Measurements from ENCODE around the gene MTX1. TPM values are rescaled to one million over a fixed set of nuclear protein-coding genes. Genes with fewer than 3 reads are reported as not detected.
A peak's percentile ranks its signal among the peaks of the same experiment; 100 is the strongest.
"Not testable (repeated sequence)": the region's sequence is repeated elsewhere in the genome, so short reads cannot be mapped to it uniquely, and the experiment has no call there.

MTX1 gene, protein sequence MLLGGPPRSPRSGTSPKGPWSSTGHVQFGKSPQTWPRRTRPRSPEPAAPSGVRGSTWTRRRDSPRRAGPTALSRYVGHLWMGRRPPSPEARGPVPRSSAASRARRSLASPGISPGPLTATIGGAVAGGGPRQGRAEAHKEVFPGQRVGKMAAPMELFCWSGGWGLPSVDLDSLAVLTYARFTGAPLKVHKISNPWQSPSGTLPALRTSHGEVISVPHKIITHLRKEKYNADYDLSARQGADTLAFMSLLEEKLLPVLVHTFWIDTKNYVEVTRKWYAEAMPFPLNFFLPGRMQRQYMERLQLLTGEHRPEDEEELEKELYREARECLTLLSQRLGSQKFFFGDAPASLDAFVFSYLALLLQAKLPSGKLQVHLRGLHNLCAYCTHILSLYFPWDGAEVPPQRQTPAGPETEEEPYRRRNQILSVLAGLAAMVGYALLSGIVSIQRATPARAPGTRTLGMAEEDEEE
- polyA plus RNA-seq (2012; ENCODE audit: insufficient read depth, insufficient read length) = 75.4 TPM

DNA sequence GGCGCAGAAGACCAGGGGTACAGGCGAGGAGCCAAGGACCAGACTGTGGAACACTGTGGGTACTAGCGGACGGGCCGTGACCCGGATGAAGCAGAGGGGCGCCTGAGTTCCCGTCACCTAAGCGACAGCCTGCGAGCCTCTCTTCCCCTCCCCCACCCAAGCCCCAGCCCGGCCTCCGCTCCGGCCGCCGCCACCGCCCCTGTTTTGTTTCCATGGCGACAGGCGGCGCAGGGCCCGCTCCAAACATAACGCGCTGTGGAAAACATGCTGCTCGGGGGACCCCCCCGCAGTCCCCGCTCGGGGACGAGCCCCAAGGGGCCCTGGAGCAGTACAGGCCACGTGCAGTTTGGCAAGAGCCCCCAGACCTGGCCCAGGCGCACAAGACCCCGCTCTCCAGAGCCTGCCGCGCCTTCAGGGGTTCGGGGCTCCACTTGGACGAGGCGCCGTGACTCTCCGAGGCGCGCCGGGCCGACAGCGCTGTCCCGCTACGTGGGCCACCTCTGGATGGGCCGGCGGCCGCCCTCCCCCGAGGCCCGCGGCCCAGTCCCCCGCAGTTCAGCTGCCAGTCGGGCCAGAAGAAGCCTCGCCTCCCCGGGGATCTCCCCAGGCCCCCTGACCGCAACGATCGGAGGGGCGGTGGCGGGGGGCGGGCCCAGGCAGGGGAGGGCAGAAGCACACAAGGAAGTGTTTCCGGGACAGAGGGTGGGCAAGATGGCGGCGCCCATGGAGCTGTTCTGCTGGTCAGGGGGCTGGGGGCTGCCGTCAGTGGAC lies at the start of gene MTX1:
TSS of gene MTX1 (plus strand) at position 155 of the 771 bp plus-strand sequence. CDS start at position 265, 110 bp downstream.
- peak within 1 kb of the TSS; percentile 97 for H3K4me3 ChIP-seq (ENCODE audit: low read length)
- DNase-seq (ENCODE audit: low read depth, low spot score) = peak; percentile 54

DNA sequence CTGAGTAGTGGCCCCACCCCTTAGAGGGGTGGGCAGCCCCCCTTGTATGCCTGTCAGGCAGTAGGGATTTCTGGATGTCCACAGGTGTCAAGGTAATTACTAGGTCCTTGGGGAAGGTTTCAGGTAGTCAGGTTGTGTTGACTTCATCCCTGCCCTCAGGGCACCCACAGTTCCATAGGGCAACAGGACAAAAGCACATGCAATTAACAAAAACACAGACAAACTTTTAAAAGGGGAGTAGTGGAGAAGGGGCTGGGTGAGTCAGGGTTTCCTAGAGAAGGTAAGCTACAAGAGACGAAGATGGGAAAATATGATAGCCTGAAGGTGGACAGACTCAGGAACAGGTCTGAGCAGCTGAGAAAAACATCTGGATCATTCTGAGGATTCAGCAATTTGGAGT lies 49.5 kb upstream of the MTX1 start:
- H3K4me3 ChIP-seq (ENCODE audit: low read length) = no peak overlapping the region
- DNase-seq (ENCODE audit: low read depth, low spot score) = no peak

DNA sequence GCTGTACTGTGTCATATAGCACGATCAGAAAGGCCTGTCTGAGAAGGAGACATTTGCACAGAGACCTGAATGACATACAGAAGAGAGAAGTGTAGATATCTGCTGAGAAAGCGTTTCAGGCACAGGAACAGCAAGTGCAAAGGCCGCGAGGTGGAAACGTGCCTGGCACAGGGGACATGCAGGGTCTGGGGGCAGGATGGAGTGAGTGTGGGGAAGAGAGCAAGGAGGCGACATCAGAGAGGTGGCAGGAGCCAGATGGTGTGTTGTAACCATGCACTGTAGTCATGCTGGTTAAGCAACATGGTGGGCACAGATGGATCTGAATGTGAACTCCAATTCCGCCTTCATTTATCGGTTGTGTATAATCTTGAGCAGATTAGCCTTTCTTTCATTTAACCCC lies 48.4 kb upstream of the MTX1 start:
- no peak for DNase-seq (ENCODE audit: low read depth, low spot score)
- no peak overlapping the region for H3K4me3 ChIP-seq (ENCODE audit: low read length)

DNA sequence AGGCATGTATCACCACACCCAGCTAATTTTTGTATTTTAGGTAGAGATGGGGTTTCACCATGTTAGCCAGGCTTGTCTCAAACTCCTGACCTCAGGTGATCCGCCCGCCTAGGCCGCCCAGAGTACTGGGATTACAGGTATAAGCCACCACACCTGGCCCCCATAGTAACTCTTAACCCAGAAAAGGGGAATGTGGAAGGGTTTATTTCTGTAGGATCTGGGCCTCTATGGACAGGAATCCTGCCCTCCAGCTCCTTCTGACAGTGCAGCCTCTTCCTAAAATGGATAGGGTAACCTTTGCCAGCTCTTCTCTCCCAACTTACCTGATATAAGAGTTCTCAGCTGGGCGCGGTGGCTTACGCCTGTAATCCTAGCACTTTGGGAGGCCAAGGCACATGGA lies 45.9 kb upstream of the MTX1 start:
- not testable (repeated sequence) for H3K4me3 ChIP-seq (ENCODE audit: low read length); DNase-seq (ENCODE audit: low read depth, low spot score)

DNA sequence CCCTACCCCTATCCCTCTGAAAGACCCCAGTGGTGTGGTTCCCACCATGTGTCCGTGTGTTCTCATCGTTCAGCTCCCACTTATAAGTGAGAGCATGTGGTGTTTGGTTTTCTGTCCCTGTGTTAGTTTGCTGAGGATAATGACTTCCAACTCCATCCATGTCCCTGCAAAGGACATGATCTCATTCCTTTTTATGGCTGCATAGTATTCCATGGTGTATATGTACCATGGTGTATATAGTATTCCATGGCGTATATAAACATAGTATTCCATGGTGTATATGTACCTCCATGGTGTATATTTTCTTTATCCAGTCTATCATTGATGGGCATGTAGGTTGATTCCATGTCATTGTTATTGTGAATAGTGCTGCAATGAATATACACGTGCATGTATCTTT lies 44.7 kb upstream of the MTX1 start:
- H3K4me3 ChIP-seq (ENCODE audit: low read length); DNase-seq (ENCODE audit: low read depth, low spot score): not testable (repeated sequence)

DNA sequence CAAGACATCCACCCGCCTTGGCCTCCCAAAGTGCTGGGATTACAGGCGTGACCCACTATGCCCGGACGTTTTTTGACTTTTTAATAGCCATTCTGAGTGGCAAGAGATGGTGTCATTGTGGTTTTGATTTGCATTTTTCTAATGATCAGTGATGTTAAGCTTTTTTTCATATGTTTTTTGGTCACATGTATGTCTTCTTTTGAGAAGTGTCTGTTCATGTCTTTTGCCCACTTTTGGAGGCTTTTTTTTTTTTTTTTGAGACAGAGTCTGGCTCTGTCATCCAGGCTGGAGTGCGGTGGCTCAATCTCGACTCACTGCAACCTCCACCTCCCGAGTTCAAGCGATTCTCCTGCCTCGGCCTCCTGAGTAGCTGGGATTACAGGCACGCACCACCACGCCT lies 43.9 kb upstream of the MTX1 start:
- H3K4me3 ChIP-seq (ENCODE audit: low read length); DNase-seq (ENCODE audit: low read depth, low spot score): not testable (repeated sequence)

DNA sequence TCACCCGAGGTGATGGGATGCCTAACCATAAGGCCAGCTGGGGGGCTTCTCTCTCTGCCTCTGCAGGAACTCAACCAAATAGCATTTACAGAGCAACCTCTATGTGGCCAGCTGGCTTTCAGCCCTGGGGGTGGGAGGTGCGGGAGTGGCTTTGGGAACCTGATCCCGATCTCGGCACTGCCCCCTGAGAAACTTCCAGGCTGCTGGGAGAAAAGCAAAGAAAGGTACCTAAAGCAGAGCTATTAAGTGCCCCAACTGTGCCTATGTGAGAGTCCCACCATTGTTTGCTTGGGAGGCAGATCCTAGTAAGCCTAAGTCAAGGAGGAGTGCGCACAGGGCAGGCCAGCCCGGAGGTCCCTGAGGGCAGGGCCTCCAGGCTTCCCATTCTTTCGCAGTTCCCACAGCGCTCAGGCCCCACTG lies 42.4 kb upstream of the MTX1 start:
- no peak for DNase-seq (ENCODE audit: low read depth, low spot score)
- H3K4me3 ChIP-seq (ENCODE audit: low read length) = no peak overlapping the region

DNA sequence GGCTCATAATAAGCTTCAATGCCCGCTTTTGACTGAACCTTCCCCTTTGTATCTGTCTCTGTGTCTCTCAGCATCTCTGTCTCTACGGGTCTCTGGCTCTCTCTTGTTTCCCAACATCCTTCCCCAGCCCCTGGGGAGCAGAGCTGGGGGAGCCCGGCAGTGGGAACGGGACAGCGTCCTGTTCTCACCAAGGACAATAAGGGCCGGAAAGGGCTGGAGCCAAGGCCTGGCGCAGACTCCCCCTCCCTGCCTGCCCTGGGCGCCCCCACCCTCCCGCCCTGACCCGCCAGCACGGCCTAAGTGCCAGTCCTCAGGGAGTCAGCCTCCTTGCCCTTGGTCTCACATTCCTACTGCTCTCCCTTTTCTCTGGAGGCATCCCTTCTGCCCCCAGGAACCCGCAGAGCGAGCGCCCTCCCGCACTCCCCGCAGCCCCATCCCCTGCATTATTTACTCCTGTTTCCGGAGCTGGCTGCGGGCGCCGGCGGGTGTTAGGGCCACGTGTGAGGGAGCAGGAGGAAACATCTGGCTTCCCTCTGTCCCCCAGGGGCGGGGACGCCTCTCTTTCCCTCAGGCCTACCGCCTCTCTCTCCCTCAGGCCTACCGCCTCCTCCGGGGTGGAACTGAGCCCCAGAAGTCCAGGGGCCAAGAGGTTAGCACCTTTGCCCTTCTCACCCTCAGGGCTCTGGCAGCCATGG lies 41.9 kb upstream of the MTX1 start:
- H3K4me3 ChIP-seq (ENCODE audit: low read length) = no peak overlapping the region
- no peak for DNase-seq (ENCODE audit: low read depth, low spot score)

DNA sequence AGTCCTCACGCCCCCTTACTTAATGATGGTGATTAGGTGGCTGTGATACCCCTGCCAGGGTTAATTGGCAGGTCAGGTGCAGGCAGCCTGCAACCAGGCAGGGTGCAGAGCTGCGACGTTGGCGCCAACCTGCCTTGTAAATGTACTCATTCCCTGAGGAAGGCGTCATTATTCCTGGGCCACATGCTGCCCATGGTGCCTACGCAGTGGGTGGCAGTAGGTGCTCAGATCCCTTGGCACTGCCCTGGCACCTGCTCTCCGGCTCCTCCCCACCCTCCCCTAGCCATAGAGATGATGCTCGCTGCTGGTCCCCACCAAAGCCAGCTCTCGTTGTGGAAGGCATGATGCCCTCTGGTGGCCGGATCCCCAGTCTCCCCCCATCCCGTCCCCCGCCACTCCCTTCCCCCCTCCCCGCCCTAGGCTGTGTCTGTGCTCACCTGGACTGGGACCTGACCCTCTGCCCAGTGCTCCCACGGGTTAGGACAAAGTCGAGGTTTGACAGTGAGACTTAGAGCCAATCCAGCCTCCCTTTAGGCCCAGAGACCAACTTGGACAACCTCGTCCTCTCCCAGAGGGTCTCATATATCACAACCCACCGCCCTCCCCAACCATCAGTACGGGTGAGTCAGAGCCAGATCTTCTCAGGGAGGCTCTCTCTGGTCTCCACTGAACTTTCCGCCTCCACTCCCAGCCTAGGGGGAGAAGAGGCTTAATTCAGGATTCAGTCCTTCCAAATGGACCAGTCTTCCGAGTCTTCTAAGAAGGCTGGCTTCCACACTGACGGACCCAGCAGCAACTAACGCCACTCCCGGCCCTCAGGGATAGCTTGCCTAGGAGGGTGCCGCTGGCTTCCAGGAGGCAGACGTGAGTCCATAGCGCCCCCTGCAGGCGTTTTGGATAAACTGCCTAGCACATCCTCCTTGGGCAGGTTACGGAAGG lies 41.1 kb upstream of the MTX1 start:
- no peak overlapping the region for H3K4me3 ChIP-seq (ENCODE audit: low read length)
- peak; percentile 69 for DNase-seq (ENCODE audit: low read depth, low spot score)

DNA sequence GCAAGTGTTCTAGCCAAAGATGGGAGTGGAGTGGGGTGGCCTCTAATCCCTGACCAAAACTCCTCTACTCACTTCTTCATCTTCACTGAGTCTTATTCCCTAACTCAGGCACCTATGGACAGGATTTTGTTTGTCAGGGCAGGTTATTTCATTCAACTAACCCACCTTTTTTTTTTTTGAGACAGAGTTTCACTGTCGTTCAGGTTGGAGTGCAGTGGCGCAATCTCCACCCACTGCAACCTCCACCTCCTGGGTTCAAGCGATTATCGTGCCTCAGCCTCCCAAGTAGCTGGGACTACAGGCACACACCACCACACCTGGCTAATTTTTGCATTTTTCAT lies 40.4 kb upstream of the MTX1 start:
- H3K4me3 ChIP-seq (ENCODE audit: low read length); DNase-seq (ENCODE audit: low read depth, low spot score): not testable (repeated sequence)

DNA sequence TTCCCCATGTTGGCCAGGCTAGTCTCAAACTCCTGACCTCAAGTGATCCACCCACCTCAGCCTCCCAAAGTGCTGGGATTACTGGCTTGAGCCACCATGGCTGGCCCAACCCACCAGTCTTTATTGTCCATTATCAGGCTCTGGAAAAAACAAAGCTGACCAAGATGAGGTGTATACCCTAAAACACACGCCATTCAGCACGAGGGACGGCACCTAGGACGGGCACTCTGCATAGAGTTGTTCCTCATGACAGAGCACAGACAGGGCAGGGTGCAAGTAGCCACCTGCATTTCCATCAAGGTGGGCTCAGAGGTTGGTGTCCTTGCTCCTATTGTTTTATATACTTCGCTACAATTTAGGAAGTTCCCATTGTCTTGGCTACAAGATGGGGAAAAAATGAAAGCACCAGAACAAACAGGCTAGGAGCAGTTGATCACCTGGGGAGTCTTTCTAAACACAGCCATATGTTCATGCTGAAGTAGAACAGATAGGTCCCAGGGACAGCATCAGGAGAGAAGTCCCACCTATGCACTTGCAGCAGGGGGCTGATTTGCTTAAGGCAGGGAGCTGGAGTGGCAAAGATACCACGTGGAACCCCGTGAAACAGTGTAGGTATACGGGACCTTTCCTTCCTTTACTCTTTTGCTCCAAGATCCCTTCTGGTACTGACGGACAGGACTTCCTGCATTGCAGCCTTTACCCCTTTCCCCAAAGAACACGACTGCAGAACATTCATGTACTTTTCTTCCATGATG lies 39.9 kb upstream of the MTX1 start:
- H3K4me3 ChIP-seq (ENCODE audit: low read length) = no peak overlapping the region
- DNase-seq (ENCODE audit: low read depth, low spot score) = no peak

DNA sequence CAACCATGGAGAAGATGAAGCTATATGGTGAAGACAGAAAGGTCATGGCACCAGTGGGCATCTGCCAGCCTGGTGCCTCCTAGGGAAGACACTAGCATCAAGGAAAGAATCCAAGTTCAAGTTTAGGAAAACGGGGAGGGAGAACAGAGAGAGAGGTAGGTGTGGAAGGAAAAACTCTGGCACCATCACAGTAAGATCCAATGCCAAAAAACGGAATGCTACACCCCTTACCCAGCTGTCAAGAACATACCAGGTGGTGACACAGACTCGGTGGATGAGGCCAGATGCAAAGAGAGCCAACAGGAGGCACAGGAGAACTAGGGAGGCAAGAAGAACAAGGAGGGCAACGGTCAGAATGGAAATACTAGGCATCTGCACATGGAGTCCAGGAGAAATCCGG lies 39.0 kb upstream of the MTX1 start:
- DNase-seq (ENCODE audit: low read depth, low spot score) = no peak

DNA sequence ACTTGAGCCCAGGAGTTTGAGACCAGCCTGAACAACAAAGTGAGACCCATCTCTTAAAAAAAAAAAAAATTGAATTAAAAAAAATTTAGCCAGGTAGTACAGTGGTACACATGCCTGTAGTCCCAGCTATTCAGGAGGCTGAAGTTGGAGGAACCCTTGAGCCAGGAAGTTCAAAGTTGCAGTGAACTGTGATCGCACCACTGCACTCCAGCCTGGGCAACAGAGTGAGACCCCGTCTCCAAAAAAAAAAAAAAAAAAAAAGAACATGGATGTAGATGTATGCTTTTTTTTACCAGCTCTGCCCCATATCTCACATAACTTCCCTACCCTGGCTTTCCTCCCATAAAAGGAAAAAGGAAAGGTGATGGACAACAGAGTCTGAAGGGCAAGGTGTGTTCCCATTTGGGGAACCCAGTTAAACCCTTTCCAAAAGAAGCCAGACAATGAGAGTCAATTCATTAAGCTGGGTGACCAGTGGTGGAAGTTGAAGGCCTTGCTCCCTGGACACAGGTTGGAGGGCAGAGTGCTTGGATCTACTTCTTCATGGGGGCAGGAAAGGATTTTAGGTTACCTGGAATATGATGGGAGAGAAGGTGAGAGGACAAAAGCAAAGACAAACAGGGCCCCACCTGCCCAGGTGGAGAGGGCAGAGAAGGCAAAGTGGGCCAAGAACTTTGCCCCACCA lies 38.3 kb upstream of the MTX1 start:
- no peak for DNase-seq (ENCODE audit: low read depth, low spot score)
- no peak overlapping the region for H3K4me3 ChIP-seq (ENCODE audit: low read length)

More for the DNA sequence above, 39.0 kb upstream of the MTX1 start:
- no peak overlapping the region for H3K4me3 ChIP-seq (ENCODE audit: low read length)

DNA sequence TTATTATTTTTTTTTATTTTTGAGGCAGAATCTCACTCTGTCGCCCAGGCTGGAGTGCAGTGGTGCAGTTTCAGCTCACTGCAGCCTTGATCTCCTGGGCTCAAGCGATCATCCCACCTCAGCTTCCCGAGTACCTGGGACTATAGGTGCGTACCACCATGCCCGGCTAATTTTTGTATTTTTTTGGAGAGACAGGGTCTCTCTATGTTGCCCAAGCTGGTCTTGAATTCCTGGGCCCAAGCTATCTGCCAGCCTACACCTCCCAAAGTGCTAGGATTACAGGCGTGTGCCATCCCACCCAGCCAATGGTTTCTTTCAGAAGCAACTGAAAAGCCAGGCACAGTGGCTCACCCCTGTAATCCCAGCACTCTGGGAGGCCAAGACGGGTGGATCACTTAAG lies 37.7 kb upstream of the MTX1 start:
- DNase-seq (ENCODE audit: low read depth, low spot score) = no peak
- no peak overlapping the region for H3K4me3 ChIP-seq (ENCODE audit: low read length)

DNA sequence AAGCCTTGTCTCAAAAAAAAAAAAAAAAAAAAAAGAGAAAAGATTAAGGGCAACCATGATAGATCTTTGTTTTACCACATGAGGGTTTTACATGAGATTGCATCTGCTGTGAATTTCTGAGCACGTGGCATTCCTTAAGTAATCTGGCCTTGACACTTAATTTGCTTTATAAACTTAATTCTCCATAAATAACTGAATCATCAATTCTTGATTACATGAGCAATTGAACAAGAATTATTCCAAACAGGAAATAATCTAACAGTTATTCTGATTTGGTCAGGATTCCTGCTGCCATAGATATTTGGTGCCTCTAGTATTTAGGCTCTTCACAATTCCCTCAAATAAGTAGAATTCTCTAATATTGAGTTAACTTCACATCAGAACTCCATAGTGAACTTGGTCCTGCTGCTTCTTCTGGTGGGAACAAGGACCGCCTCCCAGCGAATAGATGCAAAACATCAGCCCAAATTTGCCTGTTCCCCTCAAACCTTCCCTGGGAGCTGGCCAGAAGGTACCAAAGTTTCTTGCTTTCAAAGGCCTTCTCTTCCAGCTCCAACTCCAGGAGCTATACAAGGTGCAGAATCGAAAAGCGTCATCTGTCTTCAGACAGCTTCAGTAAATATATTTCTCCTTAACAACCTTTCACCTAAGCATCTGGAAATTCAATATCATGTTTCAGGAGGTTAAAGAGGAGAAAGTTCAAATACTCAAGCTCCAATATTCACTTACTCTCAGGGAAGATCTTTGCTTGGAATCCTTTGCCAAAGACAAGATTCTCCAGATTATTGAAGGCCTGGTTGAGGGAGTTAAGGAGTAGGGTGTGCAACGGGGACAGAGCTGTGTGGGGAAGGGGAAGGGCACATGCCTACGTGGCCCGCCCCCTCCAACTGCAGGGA lies 36.4 kb upstream of the MTX1 start:
- no peak for DNase-seq (ENCODE audit: low read depth, low spot score)
- peak overlapping the region; percentile 94 for H3K4me3 ChIP-seq (ENCODE audit: low read length)

DNA sequence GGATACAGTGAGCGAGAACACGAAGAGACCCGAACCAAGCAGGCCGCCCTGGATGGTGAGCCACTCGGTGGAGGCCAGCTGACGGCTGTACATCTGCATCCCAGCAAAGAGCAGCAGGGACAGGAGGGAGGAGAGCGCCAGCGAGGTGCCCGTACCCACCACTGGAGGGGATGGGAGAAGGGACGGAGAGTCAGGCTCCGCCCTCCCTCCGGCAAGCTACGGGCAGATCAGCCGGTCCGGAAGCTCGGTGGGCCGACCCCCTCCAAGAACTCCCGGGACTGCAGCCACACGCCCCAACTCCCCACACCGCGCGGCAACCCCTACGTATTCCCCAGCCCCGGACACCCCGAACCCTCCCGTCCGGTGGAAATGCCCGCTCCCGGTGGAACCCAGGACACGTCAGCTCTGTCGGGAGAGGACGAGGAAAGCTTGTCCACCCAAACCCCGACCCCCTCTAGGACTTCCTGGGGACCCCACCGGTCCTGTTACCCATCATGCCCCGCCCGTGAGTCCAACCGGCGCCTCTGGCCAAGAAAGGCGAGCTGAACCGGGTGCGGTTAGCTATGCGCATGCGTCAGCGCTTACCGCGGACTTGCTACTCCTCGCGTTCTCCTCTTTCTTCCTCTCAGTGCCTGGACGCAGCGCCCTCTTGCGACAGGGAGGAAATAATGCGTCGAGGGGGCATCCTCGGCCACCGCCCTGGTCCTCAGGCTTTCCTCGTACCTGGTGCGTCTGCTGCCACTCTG lies 35.6 kb upstream of the MTX1 start, which contains the start of gene KRTCAP2:
TSS of gene KRTCAP2 (minus strand) at position 573 of the 746 bp plus-strand sequence. CDS start at position 493, 80 bp downstream.
- DNase-seq (ENCODE audit: low read depth, low spot score) = peak; percentile 94
- H3K4me3 ChIP-seq (ENCODE audit: low read length) = peak within 1 kb of the TSS; percentile 94
